ENCODE data around the gene CTAGE15. TPM values are rescaled to one million over a fixed set of nuclear protein-coding genes. Genes with fewer than 3 reads are reported as not detected.
"Not testable (repeated sequence)": the region's sequence is repeated elsewhere in the genome, so short reads cannot be mapped to it uniquely, and the experiment has no call there.

The CTAGE15 gene
- polyA plus RNA-seq, 2 donors = 0.05 TPM; not detected in 1

- H3K4me3 ChIP-seq (ENCODE audit: low read depth in 1 of 2, low read length in 2 of 2); H3K36me3 ChIP-seq (ENCODE audit: control insufficient read depth in 2 of 2, insufficient read depth in 2 of 2, low read length in 1 of 2); H3K27me3 ChIP-seq (ENCODE audit: control insufficient read depth in 1 of 2, insufficient read depth in 2 of 2, low read length in 2 of 2); H3K4me1 ChIP-seq (ENCODE audit: control insufficient read depth in 2 of 2, insufficient read depth in 2 of 2, low read length in 1 of 2); H3K9me3 ChIP-seq (ENCODE audit: control insufficient read depth in 2 of 2, insufficient read depth in 1 of 2, low read depth in 1 of 2, low read length in 1 of 2); H3K27ac ChIP-seq (ENCODE audit: low read depth in 2 of 2, low read length in 1 of 2): not testable (repeated sequence)
- WGBS, 2 donors = 0 to 3% methylated on average over 1 to 2 of the region's 6 CpGs
These were observed 8.3 kb upstream of the CTAGE15 start for GRCh38 chr7:143563306-143563705.

- not testable (repeated sequence) for H3K27ac ChIP-seq (ENCODE audit: low read depth in 2 of 2, low read length in 1 of 2); H3K27me3 ChIP-seq (ENCODE audit: control insufficient read depth in 1 of 2, insufficient read depth in 2 of 2, low read length in 2 of 2); H3K4me1 ChIP-seq (ENCODE audit: control insufficient read depth in 2 of 2, insufficient read depth in 2 of 2, low read length in 1 of 2); H3K9me3 ChIP-seq (ENCODE audit: control insufficient read depth in 2 of 2, insufficient read depth in 1 of 2, low read depth in 1 of 2, low read length in 1 of 2); H3K4me3 ChIP-seq (ENCODE audit: low read depth in 1 of 2, low read length in 2 of 2); H3K36me3 ChIP-seq (ENCODE audit: control insufficient read depth in 2 of 2, insufficient read depth in 2 of 2, low read length in 1 of 2)
- WGBS, 2 donors = no CpG with 5 or more reads among the region's 1 CpG
These were observed 5.6 kb upstream of the CTAGE15 start for GRCh38 chr7:143566001-143566400.

- not testable (repeated sequence) for H3K9me3 ChIP-seq (ENCODE audit: control insufficient read depth in 2 of 2, insufficient read depth in 1 of 2, low read depth in 1 of 2, low read length in 1 of 2); H3K4me1 ChIP-seq (ENCODE audit: control insufficient read depth in 2 of 2, insufficient read depth in 2 of 2, low read length in 1 of 2); H3K36me3 ChIP-seq (ENCODE audit: control insufficient read depth in 2 of 2, insufficient read depth in 2 of 2, low read length in 1 of 2); H3K27me3 ChIP-seq (ENCODE audit: control insufficient read depth in 1 of 2, insufficient read depth in 2 of 2, low read length in 2 of 2); H3K4me3 ChIP-seq (ENCODE audit: low read depth in 1 of 2, low read length in 2 of 2); H3K27ac ChIP-seq (ENCODE audit: low read depth in 2 of 2, low read length in 1 of 2)
- WGBS, 2 donors = 69 to 84% methylated on average over 2 of the region's 3 CpGs
These were observed 16.6 kb downstream of the CTAGE15 start for GRCh38 chr7:143588183-143588582.

- not testable (repeated sequence) for H3K36me3 ChIP-seq (ENCODE audit: control insufficient read depth in 2 of 2, insufficient read depth in 2 of 2, low read length in 1 of 2); H3K4me3 ChIP-seq (ENCODE audit: low read depth in 1 of 2, low read length in 2 of 2); H3K4me1 ChIP-seq (ENCODE audit: control insufficient read depth in 2 of 2, insufficient read depth in 2 of 2, low read length in 1 of 2); H3K9me3 ChIP-seq (ENCODE audit: control insufficient read depth in 2 of 2, insufficient read depth in 1 of 2, low read depth in 1 of 2, low read length in 1 of 2); H3K27me3 ChIP-seq (ENCODE audit: control insufficient read depth in 1 of 2, insufficient read depth in 2 of 2, low read length in 2 of 2); H3K27ac ChIP-seq (ENCODE audit: low read depth in 2 of 2, low read length in 1 of 2)
These were observed 18.3 kb downstream of the CTAGE15 start for GRCh38 chr7:143589897-143590296.

- not testable (repeated sequence) for H3K9me3 ChIP-seq (ENCODE audit: control insufficient read depth in 2 of 2, insufficient read depth in 1 of 2, low read depth in 1 of 2, low read length in 1 of 2); H3K4me1 ChIP-seq (ENCODE audit: control insufficient read depth in 2 of 2, insufficient read depth in 2 of 2, low read length in 1 of 2); H3K36me3 ChIP-seq (ENCODE audit: control insufficient read depth in 2 of 2, insufficient read depth in 2 of 2, low read length in 1 of 2); H3K27ac ChIP-seq (ENCODE audit: low read depth in 2 of 2, low read length in 1 of 2); H3K27me3 ChIP-seq (ENCODE audit: control insufficient read depth in 1 of 2, insufficient read depth in 2 of 2, low read length in 2 of 2); H3K4me3 ChIP-seq (ENCODE audit: low read depth in 1 of 2, low read length in 2 of 2)
- 96 to 98% methylated on average over 4 of the region's 11 CpGs for WGBS, 2 donors
These were observed 26.5 kb downstream of the CTAGE15 start for GRCh38 chr7:143598086-143598485.

- WGBS, 2 donors = no CpG with 5 or more reads among the region's 2 CpGs
- H3K4me1 ChIP-seq (ENCODE audit: control insufficient read depth in 2 of 2, insufficient read depth in 2 of 2, low read length in 1 of 2); H3K27ac ChIP-seq (ENCODE audit: low read depth in 2 of 2, low read length in 1 of 2); H3K4me3 ChIP-seq (ENCODE audit: low read depth in 1 of 2, low read length in 2 of 2); H3K36me3 ChIP-seq (ENCODE audit: control insufficient read depth in 2 of 2, insufficient read depth in 2 of 2, low read length in 1 of 2); H3K27me3 ChIP-seq (ENCODE audit: control insufficient read depth in 1 of 2, insufficient read depth in 2 of 2, low read length in 2 of 2); H3K9me3 ChIP-seq (ENCODE audit: control insufficient read depth in 2 of 2, insufficient read depth in 1 of 2, low read depth in 1 of 2, low read length in 1 of 2): not testable (repeated sequence)
These were observed 31.9 kb downstream of the CTAGE15 start for GRCh38 chr7:143603549-143603948.

- H3K4me1 ChIP-seq (ENCODE audit: control insufficient read depth in 2 of 2, insufficient read depth in 2 of 2, low read length in 1 of 2); H3K27me3 ChIP-seq (ENCODE audit: control insufficient read depth in 1 of 2, insufficient read depth in 2 of 2, low read length in 2 of 2); H3K27ac ChIP-seq (ENCODE audit: low read depth in 2 of 2, low read length in 1 of 2); H3K36me3 ChIP-seq (ENCODE audit: control insufficient read depth in 2 of 2, insufficient read depth in 2 of 2, low read length in 1 of 2); H3K9me3 ChIP-seq (ENCODE audit: control insufficient read depth in 2 of 2, insufficient read depth in 1 of 2, low read depth in 1 of 2, low read length in 1 of 2); H3K4me3 ChIP-seq (ENCODE audit: low read depth in 1 of 2, low read length in 2 of 2): not testable (repeated sequence)
- WGBS, 2 donors = no CpG with 5 or more reads among the region's 1 CpG
These were observed 34.5 kb downstream of the CTAGE15 start for GRCh38 chr7:143606088-143606487.

GRCh38 chr7:143615545-143615944 is 43.9 kb downstream of the CTAGE15 start:
- not testable (repeated sequence) for H3K27ac ChIP-seq (ENCODE audit: low read depth in 2 of 2, low read length in 1 of 2); H3K9me3 ChIP-seq (ENCODE audit: control insufficient read depth in 2 of 2, insufficient read depth in 1 of 2, low read depth in 1 of 2, low read length in 1 of 2); H3K4me3 ChIP-seq (ENCODE audit: low read depth in 1 of 2, low read length in 2 of 2); H3K27me3 ChIP-seq (ENCODE audit: control insufficient read depth in 1 of 2, insufficient read depth in 2 of 2, low read length in 2 of 2); H3K36me3 ChIP-seq (ENCODE audit: control insufficient read depth in 2 of 2, insufficient read depth in 2 of 2, low read length in 1 of 2); H3K4me1 ChIP-seq (ENCODE audit: control insufficient read depth in 2 of 2, insufficient read depth in 2 of 2, low read length in 1 of 2)
- 76 to 93% methylated on average over 3 of the region's 6 CpGs for WGBS, 2 donors

GRCh38 chr7:143617204-143617603 is 45.6 kb downstream of the CTAGE15 start:
- H3K27me3 ChIP-seq (ENCODE audit: control insufficient read depth in 1 of 2, insufficient read depth in 2 of 2, low read length in 2 of 2); H3K27ac ChIP-seq (ENCODE audit: low read depth in 2 of 2, low read length in 1 of 2); H3K4me1 ChIP-seq (ENCODE audit: control insufficient read depth in 2 of 2, insufficient read depth in 2 of 2, low read length in 1 of 2); H3K9me3 ChIP-seq (ENCODE audit: control insufficient read depth in 2 of 2, insufficient read depth in 1 of 2, low read depth in 1 of 2, low read length in 1 of 2); H3K4me3 ChIP-seq (ENCODE audit: low read depth in 1 of 2, low read length in 2 of 2); H3K36me3 ChIP-seq (ENCODE audit: control insufficient read depth in 2 of 2, insufficient read depth in 2 of 2, low read length in 1 of 2): not testable (repeated sequence)
- WGBS, 2 donors = no CpG with 5 or more reads among the region's 1 CpG

GRCh38 chr7:143620058-143620457 is 48.5 kb downstream of the CTAGE15 start:
- not testable (repeated sequence) for H3K36me3 ChIP-seq (ENCODE audit: control insufficient read depth in 2 of 2, insufficient read depth in 2 of 2, low read length in 1 of 2); H3K9me3 ChIP-seq (ENCODE audit: control insufficient read depth in 2 of 2, insufficient read depth in 1 of 2, low read depth in 1 of 2, low read length in 1 of 2); H3K4me1 ChIP-seq (ENCODE audit: control insufficient read depth in 2 of 2, insufficient read depth in 2 of 2, low read length in 1 of 2); H3K27ac ChIP-seq (ENCODE audit: low read depth in 2 of 2, low read length in 1 of 2); H3K4me3 ChIP-seq (ENCODE audit: low read depth in 1 of 2, low read length in 2 of 2); H3K27me3 ChIP-seq (ENCODE audit: control insufficient read depth in 1 of 2, insufficient read depth in 2 of 2, low read length in 2 of 2)
- 0% methylated on average over 5 of the region's 23 CpGs; no CpG with 5 or more reads in 1 of the 2 donors for WGBS, 2 donors
